Neural progenitor cell (in vitro differentiated cells): ENCODE results near the gene ARL3. TPM values are rescaled to one million over a fixed set of nuclear protein-coding genes. Genes with fewer than 3 reads are reported as not detected.

ENCODE experiments used
- DNase-seq: peaks from one replicate; pipeline ENCODE4 v3.0.0-alpha.2; 2016; ENCODE audit warnings: low spot score
- H2AFZ ChIP-seq: fragments of 200-600 bp; sonication (generic); replicated peaks from 2 replicates; pipeline ENCODE4 v1.6.1; 2016; ENCODE audit warnings: antibody characterized with exemption
- H3F3A ChIP-seq: fragments of 200-600 bp; sonication (generic); 2 replicates; pipeline ENCODE4 v1.6.1; 2016; ENCODE audit warnings: antibody characterized with exemption, low read depth
- H3K27ac ChIP-seq: fragments of 200-600 bp; sonication (generic); 2 replicates; pipeline ENCODE4 v1.5.1; 2016; ENCODE audit warnings: mild to moderate bottlenecking
- H3K27me3 ChIP-seq: fragments of 200-600 bp; sonication (generic); 2 replicates; pipeline ENCODE4 v1.6.1; 2016; ENCODE audit warnings: mild to moderate bottlenecking, moderate library complexity
- H3K36me3 ChIP-seq: fragments of 200-600 bp; sonication (generic); 2 replicates; pipeline ENCODE4 v1.5.1; 2016
- H3K4me1 ChIP-seq: fragments of 200-600 bp; sonication (generic); 2 replicates; pipeline ENCODE4 v1.6.1; 2016; ENCODE audit warnings: mixed run types
- H3K4me2 ChIP-seq: fragments of 200-600 bp; sonication (generic); 2 replicates; pipeline ENCODE4 v1.6.1; 2016
- H3K4me3 ChIP-seq: fragments of 200-600 bp; sonication (generic); 2 replicates; pipeline ENCODE4 v1.5.1; 2016
- H3K79me2 ChIP-seq: fragments of 200-600 bp; sonication (generic); 2 replicates; pipeline ENCODE4 v1.6.1; 2016; ENCODE audit warnings: low read depth
- H3K9ac ChIP-seq: fragments of 200-600 bp; sonication (generic); 2 replicates; pipeline ENCODE4 v1.6.1; 2016
- H3K9me3 ChIP-seq: fragments of 200-600 bp; sonication (generic); 2 replicates; pipeline ENCODE4 v1.5.1; 2016; ENCODE audit warnings: low read depth
- H4K20me1 ChIP-seq: fragments of 200-600 bp; sonication (generic); 2 replicates; pipeline ENCODE4 v1.6.1; 2016; ENCODE audit warnings: low read depth
- H3K27ac Mint-ChIP-seq: 3 replicates; pipeline ENCODE4 v1.8.0; 2021; ENCODE audit warnings: mixed read lengths
- H3K27me3 Mint-ChIP-seq: 2 replicates; pipeline ENCODE4 v1.8.0; 2022; ENCODE audit warnings: low read depth, mild to moderate bottlenecking, inconsistent platforms, moderate library complexity, mixed read lengths; ENCODE audit not compliant: insufficient read depth
- H3K36me3 Mint-ChIP-seq: 3 replicates; pipeline ENCODE4 v1.8.0; 2021; ENCODE audit warnings: mixed read lengths
- H3K4me1 Mint-ChIP-seq: 3 replicates; pipeline ENCODE4 v1.8.0; 2021; ENCODE audit warnings: mixed read lengths
- H3K4me3 Mint-ChIP-seq: 3 replicates; pipeline ENCODE4 v1.8.0; 2021; ENCODE audit warnings: mild to moderate bottlenecking, moderate library complexity, mixed read lengths
- H3K9me3 Mint-ChIP-seq: 3 replicates; pipeline ENCODE4 v1.8.0; 2020; ENCODE audit warnings: mixed read lengths
- EZH2 ChIP-seq: fragments of 200-600 bp; sonication (generic); IDR thresholded peaks from 2 replicates; pipeline ENCODE4 v1.6.1; 2017; ENCODE audit warnings: antibody characterized with exemption, mild to moderate bottlenecking, moderate library complexity
- EZH2phosphoT487 ChIP-seq: fragments of 200-600 bp; sonication (generic); IDR thresholded peaks from 2 replicates; pipeline ENCODE4 v1.6.1; 2017; ENCODE audit warnings: antibody characterized with exemption
- total RNA-seq: library from RNA; depleted of rRNA; stranded (reverse); fragments of >200 nt; gene quantifications from 2 replicates; pipeline ENCODE4 v1.2.3, GENCODE V29; 2015; ENCODE audit warnings: low replicate concordance
- TF ChIP-seq, protein P1 (sequence below): fragments of 200-600 bp; sonication (generic); IDR thresholded peaks from 2 replicates; pipeline ENCODE4 v1.5.1; 2017; ENCODE audit warnings: antibody characterized with exemption, mild to moderate bottlenecking

ARL3 gene
- total RNA-seq, 1 donor from 2014 or later = 29.7 TPM

DNA sequence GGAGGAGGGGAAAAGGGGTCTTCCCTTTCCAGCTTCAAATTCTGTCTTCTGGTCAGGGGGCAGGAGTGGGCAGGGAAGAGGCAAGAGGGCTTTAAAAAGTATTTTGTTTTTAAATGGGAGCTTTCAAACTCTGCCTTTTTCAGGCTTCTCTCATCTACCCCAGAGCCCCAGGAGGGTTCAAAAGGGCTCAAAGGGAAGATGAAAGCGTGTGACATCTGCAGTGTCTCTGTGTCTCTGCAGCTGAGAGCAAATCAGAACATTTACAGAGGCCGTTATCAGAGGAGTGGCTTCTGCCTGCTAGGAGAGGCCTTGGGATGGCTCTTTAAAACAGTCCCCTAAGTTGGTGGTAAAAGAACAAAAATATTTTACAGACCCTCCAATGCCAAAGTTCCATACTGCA lies 39.6 kb downstream of the ARL3 start:
- peaks cover 2% of the 10 kb centered on the region for H3K27me3 Mint-ChIP-seq
- H3K4me3 ChIP-seq = peak overlapping the region; percentile 20
- H3K36me3 ChIP-seq = no peaks in the 10 kb centered on the region
- peaks cover 89% of the 10 kb centered on the region for H3K4me1 Mint-ChIP-seq
- no peaks in the 10 kb centered on the region for H3K27me3 ChIP-seq
- H3K4me2 ChIP-seq = peak overlapping the region; percentile 73
- TF ChIP-seq EZH2 = no peak
- TF ChIP-seq, protein P1, sequence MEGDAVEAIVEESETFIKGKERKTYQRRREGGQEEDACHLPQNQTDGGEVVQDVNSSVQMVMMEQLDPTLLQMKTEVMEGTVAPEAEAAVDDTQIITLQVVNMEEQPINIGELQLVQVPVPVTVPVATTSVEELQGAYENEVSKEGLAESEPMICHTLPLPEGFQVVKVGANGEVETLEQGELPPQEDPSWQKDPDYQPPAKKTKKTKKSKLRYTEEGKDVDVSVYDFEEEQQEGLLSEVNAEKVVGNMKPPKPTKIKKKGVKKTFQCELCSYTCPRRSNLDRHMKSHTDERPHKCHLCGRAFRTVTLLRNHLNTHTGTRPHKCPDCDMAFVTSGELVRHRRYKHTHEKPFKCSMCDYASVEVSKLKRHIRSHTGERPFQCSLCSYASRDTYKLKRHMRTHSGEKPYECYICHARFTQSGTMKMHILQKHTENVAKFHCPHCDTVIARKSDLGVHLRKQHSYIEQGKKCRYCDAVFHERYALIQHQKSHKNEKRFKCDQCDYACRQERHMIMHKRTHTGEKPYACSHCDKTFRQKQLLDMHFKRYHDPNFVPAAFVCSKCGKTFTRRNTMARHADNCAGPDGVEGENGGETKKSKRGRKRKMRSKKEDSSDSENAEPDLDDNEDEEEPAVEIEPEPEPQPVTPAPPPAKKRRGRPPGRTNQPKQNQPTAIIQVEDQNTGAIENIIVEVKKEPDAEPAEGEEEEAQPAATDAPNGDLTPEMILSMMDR = no peak
- peak; percentile 30 for TF ChIP-seq EZH2phosphoT487
- peaks cover 68% of the 10 kb centered on the region for H3K4me1 ChIP-seq
- peak; percentile 55 for DNase-seq
- no peaks in the 10 kb centered on the region for H3K79me2 ChIP-seq
- no peaks in the 10 kb centered on the region for H3K36me3 Mint-ChIP-seq
- no peak overlapping the region for H2AFZ ChIP-seq
- H3K27ac ChIP-seq = peak overlapping the region; percentile 65
- peak overlapping the region; percentile 74 for H3K4me3 Mint-ChIP-seq
- H3K9me3 Mint-ChIP-seq = no peaks in the 10 kb centered on the region
- peaks cover 58% of the 10 kb centered on the region for H4K20me1 ChIP-seq
- H3F3A ChIP-seq = peaks cover 68% of the 10 kb centered on the region
- H3K9me3 ChIP-seq = no peaks in the 10 kb centered on the region
- peak overlapping the region; percentile 97 for H3K27ac Mint-ChIP-seq
- H3K9ac ChIP-seq = no peak overlapping the region

DNA sequence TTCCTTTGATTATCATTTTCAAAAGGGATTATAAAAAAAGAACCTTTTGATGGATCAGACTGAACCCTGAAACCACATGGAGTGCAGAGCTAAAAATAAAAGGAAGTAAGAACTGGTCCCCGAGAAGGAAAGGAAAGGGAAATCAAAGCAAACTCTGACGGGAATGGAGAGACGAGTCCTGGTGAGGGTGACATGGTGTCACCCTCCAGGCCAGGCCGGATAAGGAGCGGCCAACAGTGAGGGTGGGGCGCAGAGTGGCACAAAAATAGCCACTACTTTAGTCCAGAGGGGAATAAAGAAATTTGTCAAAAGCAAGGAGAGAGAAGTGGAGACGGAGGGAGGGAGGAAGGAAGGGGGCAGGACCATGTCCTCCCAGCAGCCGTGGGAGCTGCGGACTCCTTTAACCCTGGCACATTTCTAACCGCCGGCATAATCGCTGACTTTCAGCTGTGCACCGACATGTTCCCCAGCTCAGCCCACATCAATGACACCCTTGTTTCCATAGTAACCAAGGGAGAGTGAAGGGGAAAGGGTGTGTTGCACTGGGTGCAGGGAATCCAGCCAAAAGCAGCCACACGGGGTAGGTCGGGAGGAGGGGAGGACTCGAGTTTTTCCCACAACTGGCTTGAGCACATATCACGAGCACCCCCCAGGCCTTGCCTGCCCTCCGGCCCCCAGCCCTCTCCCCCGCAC lies 40.2 kb downstream of the ARL3 start:
- no peaks in the 10 kb centered on the region for H3K36me3 ChIP-seq
- DNase-seq = peak; percentile 82
- peak overlapping the region; percentile 20 for H3K4me3 ChIP-seq
- peak overlapping the region; percentile 73 for H3K4me2 ChIP-seq
- peak overlapping the region; percentile 96 for H3K27ac Mint-ChIP-seq
- TF ChIP-seq, protein P1 = no peak
- no peak for TF ChIP-seq EZH2
- TF ChIP-seq EZH2phosphoT487 = no peak
- H3K36me3 Mint-ChIP-seq = no peaks in the 10 kb centered on the region
- H3K4me3 Mint-ChIP-seq = peak overlapping the region; percentile 74
- H3F3A ChIP-seq = peaks cover 62% of the 10 kb centered on the region
- peaks cover 87% of the 10 kb centered on the region for H3K4me1 Mint-ChIP-seq
- peaks cover 62% of the 10 kb centered on the region for H3K4me1 ChIP-seq
- H4K20me1 ChIP-seq = peaks cover 58% of the 10 kb centered on the region
- peak overlapping the region; percentile 65 for H3K27ac ChIP-seq
- no peaks in the 10 kb centered on the region for H3K79me2 ChIP-seq
- H3K9me3 Mint-ChIP-seq = no peaks in the 10 kb centered on the region
- H3K27me3 Mint-ChIP-seq = peaks cover 2% of the 10 kb centered on the region
- no peak overlapping the region for H2AFZ ChIP-seq
- H3K9me3 ChIP-seq = no peaks in the 10 kb centered on the region
- H3K9ac ChIP-seq = no peak overlapping the region
- H3K27me3 ChIP-seq = no peaks in the 10 kb centered on the region

DNA sequence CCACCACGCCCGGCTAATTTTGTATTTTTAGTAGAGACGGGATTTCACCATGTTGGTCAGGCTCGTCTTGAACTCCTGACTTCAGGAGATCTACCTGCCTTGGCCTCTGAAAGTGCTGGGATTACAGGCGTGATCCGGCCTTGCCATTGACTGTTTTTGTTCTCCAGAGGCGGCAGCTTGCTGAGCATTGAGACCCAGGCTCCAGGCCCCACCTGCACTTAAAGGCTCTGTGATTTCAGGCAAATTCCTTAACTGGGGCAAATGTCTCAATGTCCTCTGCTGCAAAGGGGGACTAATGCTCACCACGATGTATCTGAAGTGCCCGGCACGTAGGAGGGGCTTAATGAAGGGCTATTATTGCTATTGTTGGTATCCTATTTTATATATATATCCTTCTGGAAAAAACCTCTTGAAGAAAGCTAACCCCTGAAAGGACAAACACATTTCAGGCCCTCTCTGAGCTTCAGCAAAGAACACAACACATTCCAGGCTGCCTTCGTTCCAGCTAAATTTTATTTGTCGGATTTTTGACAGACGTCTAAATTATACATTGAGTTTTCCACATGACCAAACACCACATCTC lies 40.9 kb downstream of the ARL3 start:
- no peaks in the 10 kb centered on the region for H3K36me3 Mint-ChIP-seq
- Histone ChIP-seq H3K27me3 (no peaks in the 10 kb centered on the region), H3K4me3 (peak overlapping the region; percentile 20), H3K27ac (no peak overlapping the region), H3K79me2 (no peaks in the 10 kb centered on the region), H4K20me1 (peaks cover 55% of the 10 kb centered on the region), H3K9ac (no peak overlapping the region), H3K36me3 (no peaks in the 10 kb centered on the region), H3K4me1 (peaks cover 57% of the 10 kb centered on the region), H3F3A (peaks cover 56% of the 10 kb centered on the region), H3K9me3 (no peaks in the 10 kb centered on the region), H2AFZ (no peak overlapping the region), H3K4me2 (peak overlapping the region; percentile 73)
- TF ChIP-seq EZH2phosphoT487 = no peak
- TF ChIP-seq, protein P1 = no peak
- TF ChIP-seq EZH2 = no peak
- no peak for DNase-seq
- H3K27me3 Mint-ChIP-seq = peaks cover 2% of the 10 kb centered on the region
- H3K4me3 Mint-ChIP-seq = peak overlapping the region; percentile 74
- H3K9me3 Mint-ChIP-seq = no peaks in the 10 kb centered on the region
- H3K4me1 Mint-ChIP-seq = peaks cover 82% of the 10 kb centered on the region
- peak overlapping the region; percentile 96 for H3K27ac Mint-ChIP-seq
